Stimulated activated naive CD4-positive, alpha-beta T cell (primary cell): Measurements from ENCODE around the gene DACT3.
A peak's percentile ranks its signal among the peaks of the same experiment; 100 is the strongest.
"Not testable (repeated sequence)": the region's sequence is repeated elsewhere in the genome, so short reads cannot be mapped to it uniquely, and the experiment has no call there.

Experiments
- DNase-seq, 6 experiments: peaks; one replicate each; lab custom pipeline; 2025; lab: John Stamatoyannopoulos, UW

Gene DACT3

DNA sequence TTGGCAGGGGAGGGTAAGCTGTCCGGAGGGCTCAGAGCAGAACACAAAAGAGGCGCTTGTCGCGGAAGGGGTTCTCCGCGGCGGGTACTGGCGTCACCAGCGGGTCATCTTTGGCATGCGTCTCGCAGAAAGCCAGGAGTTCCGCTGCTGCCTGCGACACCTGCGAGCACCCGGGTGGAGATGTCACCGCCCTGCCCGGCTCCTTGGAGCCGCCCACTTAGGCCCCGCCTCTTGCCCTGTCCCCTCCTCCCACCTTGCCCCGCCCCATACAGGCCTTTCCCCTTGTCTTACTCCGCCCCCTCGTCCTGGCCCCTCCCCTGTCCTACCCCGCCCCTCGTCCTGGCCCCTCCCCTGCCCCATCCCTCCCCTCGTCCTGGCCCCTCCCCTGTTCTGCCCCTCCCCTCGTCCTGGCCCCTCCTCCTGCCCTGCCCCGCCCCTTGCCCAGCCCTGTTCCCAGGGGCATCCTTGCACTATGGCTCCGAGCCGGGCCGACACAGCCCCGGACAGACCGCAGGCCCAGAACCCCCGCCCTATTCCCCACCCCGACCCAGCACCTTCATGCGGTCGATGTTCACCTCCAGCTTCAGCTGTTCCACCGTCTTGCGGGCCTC lies 26.8 kb downstream of the DACT3 start:
- peak; percentile 97 to 99 (median 98) for DNase-seq

GRCh38 chr19:46633130-46633529 lies 27.9 kb downstream of the DACT3 start:
- DNase-seq: no peak

- DNase-seq: no peak
Observed at GRCh38 chr19:46631481-46631880, 29.5 kb downstream of the DACT3 start.

GRCh38 chr19:46630586-46631205 lies 30.3 kb downstream of the DACT3 start:
- DNase-seq: no peak

DNA sequence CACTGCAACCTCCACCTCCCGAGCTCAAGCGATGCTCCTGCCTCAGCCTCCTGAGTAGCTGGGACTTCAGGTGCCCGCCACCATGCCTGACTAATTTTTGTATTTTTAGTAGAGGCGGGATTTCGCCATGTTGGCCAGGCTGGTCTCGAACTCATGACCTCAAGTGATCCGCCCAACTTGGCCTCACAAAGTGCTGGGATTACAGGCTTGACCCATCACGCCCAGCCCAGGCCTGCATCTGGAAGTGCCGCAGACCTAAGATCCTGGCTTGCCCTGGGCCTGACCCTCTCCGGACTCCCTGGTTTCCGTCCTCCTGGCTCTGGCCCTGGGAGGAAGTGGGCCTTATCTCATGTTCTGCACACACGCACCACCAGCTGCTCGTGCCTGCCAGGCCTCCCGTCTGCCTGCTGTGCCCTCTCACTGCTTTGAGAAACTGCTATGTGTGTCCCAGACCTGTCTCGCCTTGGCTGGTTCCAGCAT lies 31.4 kb downstream of the DACT3 start:
- DNase-seq: no peak

GRCh38 chr19:46628970-46629369 lies 32.0 kb downstream of the DACT3 start:
- DNase-seq: not testable (repeated sequence)

DNA sequence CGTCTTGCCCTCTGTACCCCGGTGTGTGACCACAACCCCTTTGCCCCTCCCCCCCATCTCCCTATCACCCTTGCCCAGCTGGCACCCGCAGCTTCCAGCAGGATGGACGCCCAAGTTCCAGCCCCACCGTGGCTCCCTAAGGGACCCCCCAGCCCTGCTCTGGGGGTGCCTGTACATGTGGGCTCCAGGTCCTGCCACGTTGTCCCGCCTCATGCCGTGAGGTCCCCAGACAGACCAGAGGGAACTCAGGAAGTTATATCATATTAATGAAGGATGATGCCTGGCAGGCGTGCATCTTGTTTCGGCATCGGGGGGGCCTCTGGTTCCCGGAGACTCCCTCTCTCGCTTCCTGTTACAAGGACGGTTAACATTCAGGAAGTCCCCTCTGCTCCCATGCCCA lies 34.5 kb downstream of the DACT3 start:
- no peak for DNase-seq

GRCh38 chr19:46625731-46626130 lies 35.3 kb downstream of the DACT3 start:
- no peak for DNase-seq

GRCh38 chr19:46624958-46625661 lies 35.9 kb downstream of the DACT3 start, which contains the start of gene PTGIR:
Gene PTGIR (minus strand): TSS chr19:46625089. CDS start chr19:46624225, 864 bp downstream.
- DNase-seq: peak in 1 of 6 experiments; percentile 15

GRCh38 chr19:46623915-46624502 lies 37.0 kb downstream of the DACT3 start:
- no peak for DNase-seq

- peak in 1 of 6 experiments; percentile 37 for DNase-seq
Observed at GRCh38 chr19:46622118-46622446, 38.9 kb downstream of the DACT3 start.

GRCh38 chr19:46621191-46622117 lies 39.5 kb downstream of the DACT3 start:
- DNase-seq: peak in 1 of 6 experiments; percentile 37

DNA sequence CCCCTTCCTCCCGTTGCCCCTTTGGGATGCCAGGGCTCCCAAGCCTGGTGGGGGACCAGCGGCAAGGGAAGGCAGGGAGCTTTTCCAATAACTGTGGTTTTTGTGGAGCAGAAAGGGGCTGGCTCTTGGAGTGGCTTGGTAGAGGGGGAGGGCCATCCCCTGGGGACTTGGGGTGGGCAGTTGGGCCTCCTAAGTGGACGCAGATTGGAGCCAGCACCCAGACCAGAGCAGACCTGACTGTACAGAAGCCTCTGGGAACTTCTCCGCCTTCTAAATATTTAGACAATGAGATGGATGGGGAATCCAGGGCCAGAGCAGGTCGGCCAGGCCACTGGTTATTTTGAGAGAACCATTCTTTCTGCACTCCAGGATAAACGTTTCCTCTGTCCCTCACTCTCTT lies 40.3 kb downstream of the DACT3 start:
- DNase-seq: no peak

DNA sequence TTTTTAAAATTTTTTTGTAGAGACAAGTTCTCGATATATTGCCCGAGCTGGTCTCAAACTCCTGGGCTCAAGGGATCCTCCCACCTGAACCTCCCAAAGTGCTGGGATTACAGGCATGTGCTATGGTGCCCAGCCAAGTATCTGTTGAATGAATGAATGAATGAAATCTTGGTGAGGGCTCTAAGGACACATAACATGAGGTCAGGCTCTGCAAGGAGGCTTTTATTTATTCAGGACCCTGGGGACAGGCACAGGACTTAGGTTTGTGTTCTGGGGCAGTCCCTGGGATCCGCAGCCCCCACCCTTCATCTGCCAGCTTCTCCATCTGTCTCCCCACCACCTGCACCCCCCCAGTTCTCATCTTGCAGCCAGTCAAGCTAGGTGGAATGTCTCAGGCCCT lies 40.7 kb downstream of the DACT3 start:
- no peak for DNase-seq

DNA sequence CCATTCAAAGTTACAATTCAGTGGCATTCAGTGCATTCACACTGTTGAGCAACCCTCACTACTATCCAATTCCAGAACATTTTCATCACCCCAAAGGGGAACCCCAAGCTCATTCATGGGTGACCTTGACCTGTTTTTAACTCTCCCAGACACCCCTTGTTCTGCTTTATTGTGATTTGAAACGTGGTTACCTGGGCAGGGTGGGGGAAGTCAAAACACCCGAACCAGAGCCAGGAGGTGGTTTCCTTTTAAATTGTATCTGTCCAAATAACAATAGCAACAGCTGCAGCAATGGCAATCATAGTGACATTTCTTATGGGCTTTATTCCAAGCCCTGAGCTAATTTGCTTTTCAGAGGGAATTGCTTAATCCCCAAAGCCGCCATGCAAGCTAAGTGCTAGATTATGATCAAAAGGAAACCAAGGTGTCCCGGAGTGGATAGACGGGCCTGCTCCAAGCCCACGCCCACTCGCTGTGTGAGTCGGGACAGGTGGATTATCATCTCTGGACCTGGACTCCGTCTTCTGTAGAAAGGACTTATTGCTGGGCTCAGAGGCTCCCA lies 42.2 kb downstream of the DACT3 start:
- peak in 4 of 6 experiments; percentile 13 to 28 (median 15) for DNase-seq

GRCh38 chr19:46617601-46618000 lies 43.4 kb downstream of the DACT3 start:
- peak in 4 of 6 experiments; percentile 25 to 52 (median 36) for DNase-seq

GRCh38 chr19:46616631-46617322 lies 44.2 kb downstream of the DACT3 start:
- DNase-seq: peak in 3 of 6 experiments; percentile 40 to 57 (median 43)

GRCh38 chr19:46615966-46616365 lies 45.0 kb downstream of the DACT3 start:
- DNase-seq: no peak

DNA sequence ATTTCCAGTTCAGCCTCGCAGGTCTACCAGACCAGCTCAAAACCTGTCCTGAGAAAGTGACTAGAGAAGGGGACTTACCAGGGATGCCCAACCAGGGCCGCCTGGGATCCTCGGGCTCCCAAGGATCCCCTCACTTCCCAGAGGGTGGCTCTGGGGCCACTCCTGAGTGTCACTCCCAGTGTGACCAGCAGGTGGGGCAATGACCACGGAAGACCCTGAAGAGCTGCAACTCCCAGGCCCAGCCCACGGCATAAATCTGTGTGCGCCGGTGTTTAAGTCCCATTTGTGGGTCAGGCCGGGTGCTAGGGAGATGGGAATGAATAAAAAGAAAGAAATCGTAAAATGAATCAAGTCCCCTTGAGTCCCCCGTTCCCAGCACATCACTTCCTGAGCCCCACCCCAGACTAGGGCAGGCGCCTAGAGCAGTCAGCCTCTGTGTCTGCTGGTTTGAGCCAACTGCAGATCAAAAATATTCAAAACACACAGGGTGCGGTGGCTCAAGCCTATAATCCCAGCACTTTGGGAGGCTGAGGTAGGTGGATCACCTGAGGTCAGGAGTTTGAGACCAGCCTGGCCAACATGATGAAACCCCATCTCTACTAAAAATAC lies 46.8 kb downstream of the DACT3 start:
- DNase-seq: peak; percentile 55 to 80 (median 74)

- DNase-seq: no peak
Observed at GRCh38 chr19:46613525-46613924, 47.5 kb downstream of the DACT3 start.
